Endothelial cell of umbilical vein (primary cell): Measurements from ENCODE around the gene SEMA5A. TPM values are rescaled to one million over a fixed set of nuclear protein-coding genes. Genes with fewer than 3 reads are reported as not detected.

ENCODE experiments used
- BruUV-seq: library from RNA; stranded (reverse); fragments of 400-500 nt; replicated peaks from 2 replicates; lab custom pipeline; 2021; lab: Mats Ljungman, UMichigan
- CTCF ChIA-PET: fragments of 300-600, 350-600 bp; sonication (Branson Sonifier 250); formaldehyde crosslinking; loops from one replicate; lab custom pipeline; 2021; ENCODE audit warnings: antibody characterized with exemption, inconsistent platforms; lab: Charles Lee
- POLR2A ChIA-PET: fragments of 300-600, 350-600 bp; sonication (Branson Sonifier 250); formaldehyde crosslinking; loops from one replicate; lab custom pipeline; 2021; ENCODE audit warnings: antibody characterized with exemption, inconsistent platforms; lab: Charles Lee
- DNase-seq: peaks from one replicate; pipeline ENCODE4 v3.0.0-alpha.2; 2011; ENCODE audit warnings: low read depth, low spot score
- FAIRE-seq: peaks from 2 replicates; lab custom pipeline; 2011; peaks lifted over from hg19 to GRCh38; lab: Jason Lieb, UNC
- H2AFZ ChIP-seq: 2 replicates; pipeline ENCODE4 v1.6.0; 2012; ENCODE audit warnings: low read depth, low read length, control low read depth, inconsistent platforms
- H3K27ac ChIP-seq: 2 replicates; pipeline ENCODE4 v1.5.1; 2011; ENCODE audit warnings: low read depth, mild to moderate bottlenecking, control low read depth, low read length, moderate library complexity; ENCODE audit not compliant: insufficient read depth
- H3K27me3 ChIP-seq, 2 experiments: 2 replicates each; pipeline versions ENCODE4 v1.6.0 to v1.6.1; 2011; ENCODE audit warnings: low read length in 2 of 2, mixed read lengths in 1 of 2; ENCODE audit not compliant: control insufficient read depth in 2 of 2, insufficient read depth in 2 of 2
- H3K36me3 ChIP-seq, 2 experiments: 2 replicates in 1 of 2; 3 replicates in 1 of 2; pipeline ENCODE4 v1.5.1; 2011; ENCODE audit warnings: low read length in 2 of 2, mild to moderate bottlenecking in 1 of 2, moderate library complexity in 1 of 2; ENCODE audit not compliant: control insufficient read depth in 2 of 2, insufficient read depth in 2 of 2; ENCODE audit errors: extremely low read depth in 1 of 2
- H3K4me1 ChIP-seq: 3 replicates; pipeline ENCODE4 v1.5.1; 2011; ENCODE audit warnings: mild to moderate bottlenecking, low read length; ENCODE audit not compliant: control insufficient read depth, insufficient read depth; ENCODE audit errors: extremely low read depth
- H3K4me2 ChIP-seq: 2 replicates; pipeline ENCODE4 v1.6.1; 2011; ENCODE audit warnings: low read length, control low read depth, mixed read lengths; ENCODE audit not compliant: insufficient read depth
- H3K4me3 ChIP-seq, 3 experiments: fragments of 200-600 bp in 1 of 3; sonication (generic), shearing (Covaris generic) in 1 of 3; replicated peaks in 1 of 3; 2 replicates each; pipeline ENCODE4 v1.5.1; 2011 to 2016; ENCODE audit warnings: control low read depth in 3 of 3, low read length in 3 of 3, mild to moderate bottlenecking in 2 of 3, inconsistent platforms in 1 of 3, low read depth in 1 of 3, moderate library complexity in 1 of 3; ENCODE audit not compliant: insufficient read depth in 1 of 3
- H3K79me2 ChIP-seq: 2 replicates; pipeline ENCODE4 v1.6.0; 2012; ENCODE audit warnings: low read length, inconsistent platforms; ENCODE audit not compliant: control insufficient read depth, insufficient read depth
- H3K9ac ChIP-seq: replicated peaks from 2 replicates; pipeline ENCODE3; 2011; ENCODE audit warnings: low read length, control low read depth; ENCODE audit not compliant: insufficient read depth; ENCODE audit errors: extremely low read depth
- H3K9me1 ChIP-seq: replicated peaks from 3 replicates; pipeline ENCODE4 v1.6.0; 2011; ENCODE audit warnings: mild to moderate bottlenecking, low read length; ENCODE audit not compliant: control insufficient read depth, insufficient read depth; ENCODE audit errors: extremely low read depth
- H3K9me3 ChIP-seq: replicated peaks from 2 replicates; pipeline ENCODE4 v1.5.1; 2012; ENCODE audit warnings: low read length, inconsistent platforms; ENCODE audit not compliant: control insufficient read depth, insufficient read depth
- H4K20me1 ChIP-seq: replicated peaks from 2 replicates; pipeline ENCODE3; 2011; ENCODE audit warnings: mild to moderate bottlenecking, low read length; ENCODE audit not compliant: control insufficient read depth, insufficient read depth; ENCODE audit errors: extremely low read depth
- EZH2 ChIP-seq: IDR thresholded peaks from 2 replicates; pipeline ENCODE4 v1.6.1; 2012; ENCODE audit warnings: borderline replicate concordance, low read depth, mild to moderate bottlenecking, moderate library complexity, low read length, inconsistent platforms; ENCODE audit not compliant: severe bottlenecking
- GATA2 ChIP-seq: IDR thresholded peaks from 2 replicates; pipeline ENCODE4 v1.7.0; 2011; ENCODE audit warnings: low read depth, mild to moderate bottlenecking, moderate library complexity, mixed read lengths, low read length; ENCODE audit not compliant: insufficient read length, insufficient read depth
- JUN ChIP-seq: IDR thresholded peaks from 2 replicates; pipeline ENCODE4 v1.6.1; 2011; ENCODE audit warnings: borderline replicate concordance, low read depth; ENCODE audit not compliant: insufficient read length, insufficient read depth
- MYC ChIP-seq: IDR thresholded peaks from one replicate; pipeline ENCODE4 v1.6.1; 2011; ENCODE audit warnings: mild to moderate bottlenecking, low read depth, low read length
- POLR2A ChIP-seq: IDR thresholded peaks from 2 replicates; pipeline ENCODE4 v1.6.1; 2012; ENCODE audit warnings: low read depth, mild to moderate bottlenecking, control low read depth, low read length
- POLR2AphosphoS5 ChIP-seq: IDR thresholded peaks from 2 replicates; pipeline ENCODE4 v1.6.1; 2012; ENCODE audit warnings: low read depth, mild to moderate bottlenecking, control low read depth, low read length, moderate library complexity; ENCODE audit not compliant: insufficient read depth
- dilution Hi-C: fragments of 300-500 bp; cut with MboI; formaldehyde crosslinking; loops from one replicate; pipeline ENCODE4 v1.15.0; 2019; ENCODE audit warnings: low sequenced_read_pairs; ENCODE audit not compliant: extremely low pct_ligation_motif_present
- intact Hi-C: fragments of 100-400 bp; cut with micrococcal nuclease; formaldehyde crosslinking; loops from one replicate; pipeline ENCODE4 v1.10.0; 2022
- polyA plus RNA-seq, 4 experiments: library from polyadenylated mRNA; depleted of rRNA in 3 of 4; stranded (reverse) in 3 of 4; unstranded in 1 of 4; fragments of >200 nt; gene quantifications; 2 replicates each; pipeline versions ENCODE4 v1.2.1 to v1.2.3, GENCODE V29; 2011 to 2012; ENCODE audit warnings: missing spikeins in 1 of 4
- total RNA-seq: library from RNA; stranded (reverse); gene quantifications from 2 replicates; pipeline ENCODE4 v1.2.3, GENCODE V29; 2021
- TF ChIP-seq, protein P1 (sequence below): IDR thresholded peaks from 2 replicates; pipeline ENCODE4 v1.6.1; 2011; ENCODE audit not compliant: insufficient read depth, insufficient read length
- TF ChIP-seq, protein P2 (sequence below), 2 donors: IDR thresholded peaks; 1 replicate in 1 of 2; 2 replicates in 1 of 2; pipeline ENCODE4 v1.5.1; 2011; ENCODE audit warnings: low read length in 2 of 2, mild to moderate bottlenecking in 2 of 2, moderate library complexity in 2 of 2, control low read depth in 1 of 2, inconsistent platforms in 1 of 2, low read depth in 1 of 2; ENCODE audit not compliant: insufficient read depth in 1 of 2; ENCODE audit errors: extremely low read depth in 1 of 2

SEMA5A gene
- total and polyA plus RNA-seq, 2 donors (not counting 3 experiments of a cell fraction or from before 2014, with no cell fraction given), result 0.04 to 0.06 TPM

DNA sequence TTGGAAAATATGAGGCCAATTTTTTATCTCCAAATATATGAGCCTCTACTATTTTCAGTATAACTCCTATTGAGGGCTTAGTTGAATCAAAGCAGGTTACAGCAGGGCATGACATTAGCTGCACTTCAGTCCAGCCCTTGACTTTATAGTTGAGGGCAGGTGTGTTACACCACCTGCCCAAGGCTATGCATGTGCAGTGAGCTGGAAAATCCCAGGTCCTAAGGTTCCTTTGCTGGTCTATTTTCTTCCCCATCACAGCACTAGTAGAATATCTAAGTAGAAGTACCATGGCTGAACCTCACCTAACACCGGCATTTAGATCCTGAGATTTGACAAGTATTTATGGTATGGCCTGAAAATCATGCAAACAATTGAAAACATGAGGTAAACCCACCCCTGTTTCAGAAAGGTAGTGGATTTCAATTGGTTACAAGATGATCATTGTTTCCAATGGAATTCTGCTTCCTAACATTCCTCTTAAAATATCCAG is 201.1 kb downstream of the SEMA5A start:
- TF ChIP-seq GATA2 (no peak), EZH2 (no peak)
- TF ChIP-seq, protein P1, sequence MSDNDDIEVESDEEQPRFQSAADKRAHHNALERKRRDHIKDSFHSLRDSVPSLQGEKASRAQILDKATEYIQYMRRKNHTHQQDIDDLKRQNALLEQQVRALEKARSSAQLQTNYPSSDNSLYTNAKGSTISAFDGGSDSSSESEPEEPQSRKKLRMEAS, result no peak
- Histone ChIP-seq H2AFZ (no peak overlapping the region), H3K9me1 (no peaks in the 10 kb centered on the region), H3K4me3 (no peak overlapping the region), H3K4me2 (no peak overlapping the region), H3K9me3 (no peaks in the 10 kb centered on the region), H3K36me3 (no peaks in the 10 kb centered on the region), H3K27me3 (no peaks in the 10 kb centered on the region), H3K9ac (no peak overlapping the region), H4K20me1 (no peaks in the 10 kb centered on the region), H3K27ac (no peak overlapping the region), H3K79me2 (no peaks in the 10 kb centered on the region), H3K4me1 (no peaks in the 10 kb centered on the region)
- BruUV-seq, result no TSS peak
- DNase-seq (no peak), FAIRE-seq (no peak)
- ChIA-PET CTCF (no interaction called here), POLR2A (no interaction called here)
- intact Hi-C loops (no loop called here), dilution Hi-C loops (no loop called here)

DNA sequence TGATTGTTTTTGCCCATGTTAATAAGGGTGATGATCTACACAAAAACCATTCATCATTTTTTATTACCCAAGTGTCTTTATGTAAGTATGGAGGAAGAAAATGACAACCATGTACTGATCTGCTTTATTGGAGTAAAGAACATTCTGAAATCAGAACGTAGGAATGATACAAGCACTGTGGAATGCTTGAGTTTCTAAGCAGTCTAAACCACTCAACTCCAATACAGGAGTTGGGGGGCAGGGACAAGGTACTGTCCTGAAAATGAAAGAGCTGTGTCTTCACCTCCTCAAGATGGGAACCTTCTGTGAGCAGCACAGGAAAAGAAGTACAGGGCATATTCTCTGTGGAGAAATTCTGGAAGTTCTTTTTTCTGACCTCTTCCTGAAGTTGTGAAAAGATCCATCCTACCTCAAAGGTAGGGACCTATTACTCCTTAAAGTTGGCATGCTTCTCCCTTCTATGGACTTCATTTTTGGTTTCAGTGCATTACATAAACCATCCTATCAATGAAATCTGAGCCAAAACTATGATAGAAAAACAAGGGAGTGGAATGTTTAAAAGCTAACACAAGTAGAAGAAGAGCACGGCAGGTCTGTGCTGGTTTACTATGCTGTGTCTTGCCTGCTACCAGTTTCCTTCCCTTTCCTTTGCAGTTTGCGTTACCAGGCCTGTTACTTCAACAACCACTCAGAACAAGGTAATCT is 202.6 kb downstream of the SEMA5A start:
- Histone ChIP-seq H3K79me2 (no peaks in the 10 kb centered on the region), H3K27ac (no peak overlapping the region), H3K4me2 (no peak overlapping the region), H4K20me1 (no peaks in the 10 kb centered on the region), H2AFZ (no peak overlapping the region), H3K9me3 (no peaks in the 10 kb centered on the region), H3K4me1 (peaks cover 3% of the 10 kb centered on the region), H3K36me3 (no peaks in the 10 kb centered on the region), H3K9ac (no peak overlapping the region), H3K27me3 (no peaks in the 10 kb centered on the region), H3K9me1 (no peaks in the 10 kb centered on the region), H3K4me3 (no peak overlapping the region)
- intact Hi-C loops, result no loop called here
- ChIA-PET POLR2A (no interaction called here), CTCF (no interaction called here)
- no peak for DNase-seq
- no TSS peak for BruUV-seq
- dilution Hi-C loops, result no loop called here
- FAIRE-seq, result no peak
- TF ChIP-seq, protein P2, sequence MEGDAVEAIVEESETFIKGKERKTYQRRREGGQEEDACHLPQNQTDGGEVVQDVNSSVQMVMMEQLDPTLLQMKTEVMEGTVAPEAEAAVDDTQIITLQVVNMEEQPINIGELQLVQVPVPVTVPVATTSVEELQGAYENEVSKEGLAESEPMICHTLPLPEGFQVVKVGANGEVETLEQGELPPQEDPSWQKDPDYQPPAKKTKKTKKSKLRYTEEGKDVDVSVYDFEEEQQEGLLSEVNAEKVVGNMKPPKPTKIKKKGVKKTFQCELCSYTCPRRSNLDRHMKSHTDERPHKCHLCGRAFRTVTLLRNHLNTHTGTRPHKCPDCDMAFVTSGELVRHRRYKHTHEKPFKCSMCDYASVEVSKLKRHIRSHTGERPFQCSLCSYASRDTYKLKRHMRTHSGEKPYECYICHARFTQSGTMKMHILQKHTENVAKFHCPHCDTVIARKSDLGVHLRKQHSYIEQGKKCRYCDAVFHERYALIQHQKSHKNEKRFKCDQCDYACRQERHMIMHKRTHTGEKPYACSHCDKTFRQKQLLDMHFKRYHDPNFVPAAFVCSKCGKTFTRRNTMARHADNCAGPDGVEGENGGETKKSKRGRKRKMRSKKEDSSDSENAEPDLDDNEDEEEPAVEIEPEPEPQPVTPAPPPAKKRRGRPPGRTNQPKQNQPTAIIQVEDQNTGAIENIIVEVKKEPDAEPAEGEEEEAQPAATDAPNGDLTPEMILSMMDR (IDR thresholded peaks at IDR 0.05; ENCODE audit: extremely low read depth in 1 of 2, insufficient read depth in 1 of 2, low read depth in 1 of 2, low read length in 2 of 2), result no peak
- no peak for TF ChIP-seq GATA2
- no peak for TF ChIP-seq POLR2AphosphoS5
- no peak for TF ChIP-seq MYC
- TF ChIP-seq, protein P1, result no peak
- TF ChIP-seq POLR2A, result no peak
- TF ChIP-seq JUN, result no peak
